Loucy (cell line): ENCODE results near the gene C12orf60.

ENCODE experiments used
- CTCF ChIP-seq: fragments of 200-600 bp; sonication (generic); conservative IDR thresholded peaks from 2 replicates; pipeline ENCODE4 v1.5.1; 2014; ENCODE audit warnings: mild to moderate bottlenecking, antibody characterized with exemption, low read length
- EZH2phosphoT487 ChIP-seq: fragments of 200-600 bp; IDR thresholded peaks from 2 replicates; pipeline ENCODE4 v1.6.1; 2018; ENCODE audit warnings: antibody characterized with exemption, mild to moderate bottlenecking, moderate library complexity, borderline replicate concordance

DNA sequence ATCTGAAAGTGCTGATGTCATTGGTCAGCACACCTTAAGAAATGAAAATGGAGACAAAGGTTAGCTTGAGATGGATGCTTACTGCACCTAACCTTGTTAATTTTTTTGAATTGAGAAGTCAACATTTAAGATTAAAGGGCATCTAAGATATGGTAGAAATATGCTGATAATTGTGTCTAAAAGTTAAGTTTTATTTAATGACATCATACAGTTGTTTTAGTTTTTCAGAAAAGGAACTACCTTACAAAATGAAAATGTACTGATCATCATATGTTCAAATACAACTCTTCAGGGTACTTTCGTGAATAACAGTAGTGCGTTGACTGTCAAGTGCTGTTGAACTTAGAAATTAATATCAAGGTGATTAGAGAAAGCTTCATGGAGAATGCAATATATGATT lies 8.0 kb downstream of the C12orf60 start:
- TF ChIP-seq EZH2phosphoT487: no peak
- no peak for TF ChIP-seq CTCF
